Stimulated activated CD8-positive, alpha-beta memory T cell treated with anti-CD3 and anti-CD28 coated beads, Interleukin-7, amount 100 ng/mL, for 1 hour (primary cell): ENCODE data around the gene PCAT7.
"Not testable (repeated sequence)": the region's sequence is repeated elsewhere in the genome, so short reads cannot be mapped to it uniquely, and the experiment has no call there.

ENCODE experiments used
- DNase-seq, 2 donors: peaks; one replicate each; pipeline ENCODE4 v3.0.0-alpha.2; 2020; ENCODE audit warnings: low read depth in 2 of 2

The PCAT7 gene

DNA sequence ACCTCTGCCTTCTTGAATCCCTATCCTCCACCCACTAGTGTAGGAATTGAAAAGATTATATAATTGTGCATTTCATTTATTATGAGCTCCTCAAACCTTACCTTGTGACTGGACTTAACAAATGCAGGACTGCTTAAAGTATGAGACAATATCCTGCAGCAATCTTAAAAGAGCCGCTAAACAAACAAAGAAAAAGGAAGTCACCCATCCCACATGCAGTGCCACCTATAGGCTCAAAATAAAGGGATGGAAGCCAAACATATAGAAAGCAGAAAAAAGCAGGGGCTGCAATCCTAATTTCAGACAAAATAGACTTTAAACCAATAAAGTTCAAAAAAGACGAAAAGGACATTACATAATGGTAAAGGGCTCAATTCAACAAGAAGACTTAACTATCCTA, 8.7 kb downstream of the PCAT7 start:
- DNase-seq: no peak

GRCh38 chr9:94564279-94564678, 9.4 kb downstream of the PCAT7 start:
- DNase-seq: not testable (repeated sequence)

DNA sequence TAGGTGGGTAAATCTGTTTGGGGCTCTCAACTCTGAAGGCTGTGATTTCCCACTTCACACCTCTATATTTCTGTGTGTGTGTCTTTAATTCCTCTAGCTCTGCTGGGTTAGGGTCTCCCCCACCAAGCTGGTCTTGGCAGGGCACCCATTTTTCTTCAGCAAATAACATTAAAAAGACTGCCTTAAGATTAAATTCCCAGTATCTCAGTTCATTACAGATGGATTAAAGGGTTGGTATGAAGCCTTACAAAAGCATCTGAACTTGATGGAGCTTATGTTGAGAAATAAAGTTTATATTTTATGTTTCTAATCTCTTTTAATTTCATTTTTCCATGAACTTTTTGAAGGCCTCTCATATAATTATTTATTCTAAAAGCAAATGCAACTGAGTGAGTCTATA, 11.7 kb downstream of the PCAT7 start:
- DNase-seq: no peak

GRCh38 chr9:94567271-94567670, 12.4 kb downstream of the PCAT7 start:
- DNase-seq: no peak

DNA sequence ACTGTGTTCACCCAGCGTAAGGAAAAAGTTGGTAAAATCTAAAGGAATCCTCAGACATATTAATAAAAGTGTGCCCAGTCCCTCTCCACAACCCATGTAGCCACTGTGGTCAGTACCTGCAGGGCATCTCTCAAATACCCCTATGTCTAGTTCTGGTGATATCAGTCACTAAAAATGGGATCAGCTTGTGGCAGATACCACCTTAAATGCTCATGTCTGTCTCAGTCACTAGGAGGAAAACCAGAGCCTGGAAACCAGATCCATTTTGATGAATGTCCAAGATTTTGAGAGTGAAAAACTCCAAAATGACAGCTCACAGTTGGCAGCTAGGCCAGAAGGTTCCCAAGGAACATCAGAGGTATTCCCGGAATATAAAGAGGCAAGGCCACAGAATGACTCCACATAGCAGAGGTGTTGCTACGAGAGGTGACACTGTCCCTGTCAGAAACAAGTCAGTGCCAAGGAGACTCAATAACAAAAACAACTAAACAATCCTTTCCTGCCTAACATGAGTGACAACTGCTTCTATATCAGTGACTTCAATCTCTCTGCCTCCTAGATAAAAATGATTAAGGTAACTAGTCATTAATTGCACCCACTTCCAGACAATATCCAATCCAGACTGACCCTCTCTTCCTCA, 13.5 kb downstream of the PCAT7 start:
- DNase-seq: no peak

- DNase-seq: no peak
Observed at GRCh38 chr9:94568972-94569712, 14.3 kb downstream of the PCAT7 start.

DNA sequence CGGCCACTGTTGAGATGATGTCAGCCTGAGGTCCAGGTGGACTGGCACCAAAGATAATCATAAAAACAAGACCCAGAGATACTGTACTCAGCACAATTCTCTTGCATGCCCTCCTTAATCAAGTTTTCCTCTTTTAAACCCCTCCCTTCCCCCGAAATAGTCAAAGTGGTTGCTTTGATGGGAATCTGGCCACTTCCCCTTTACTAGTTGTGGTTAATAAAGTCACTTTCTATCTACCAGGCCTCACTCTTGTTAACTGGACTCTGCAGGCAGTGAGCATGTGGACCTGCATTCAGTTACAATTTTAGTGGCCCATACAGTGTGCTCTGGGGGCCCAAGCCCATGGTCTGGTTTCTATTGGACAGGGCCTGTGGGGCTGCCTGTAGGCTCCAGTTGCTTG, 21.2 kb downstream of the PCAT7 start:
- DNase-seq: no peak

DNA sequence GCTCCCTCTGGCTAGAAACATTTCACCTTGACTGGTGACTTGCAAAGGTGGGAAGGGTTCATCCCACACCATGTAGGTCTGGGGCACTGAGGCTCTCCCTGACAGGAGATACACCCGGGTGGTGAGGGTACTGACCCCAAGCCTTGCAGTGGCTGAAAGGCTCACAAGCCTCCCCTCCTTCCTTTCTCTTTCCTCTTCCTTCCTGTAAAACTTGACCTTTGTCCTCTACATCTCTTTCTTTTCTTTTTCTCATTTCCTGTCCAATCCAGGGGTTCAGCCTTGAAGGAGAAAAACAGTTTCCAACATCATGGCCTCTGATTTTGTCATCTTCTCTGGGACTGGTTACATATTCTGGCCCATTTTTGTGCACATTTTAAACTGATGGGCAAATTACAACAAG, 22.2 kb downstream of the PCAT7 start:
- no peak for DNase-seq

DNA sequence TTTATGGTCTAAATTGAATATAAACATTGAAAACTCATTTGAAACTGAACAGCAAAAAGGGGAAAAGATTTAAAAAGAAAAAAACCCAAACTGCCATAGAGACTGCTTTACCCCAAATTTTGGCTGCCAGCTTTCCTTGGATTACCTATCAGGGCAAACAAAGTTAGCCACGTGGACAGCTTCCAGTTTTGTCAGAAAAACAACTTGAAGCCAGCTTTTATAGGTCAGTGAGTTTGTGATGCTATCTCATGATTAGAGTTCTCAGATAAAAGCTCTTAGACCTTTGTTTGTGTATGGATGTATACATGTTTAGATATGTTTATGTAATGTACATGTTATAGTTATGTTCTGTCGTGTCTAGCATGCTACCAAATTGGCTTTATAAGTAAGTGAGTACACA, 22.7 kb downstream of the PCAT7 start:
- DNase-seq: no peak

- DNase-seq: no peak
Observed at GRCh38 chr9:94581728-94582127, 26.8 kb downstream of the PCAT7 start.

GRCh38 chr9:94584555-94584954, 29.7 kb downstream of the PCAT7 start:
- DNase-seq: no peak

DNA sequence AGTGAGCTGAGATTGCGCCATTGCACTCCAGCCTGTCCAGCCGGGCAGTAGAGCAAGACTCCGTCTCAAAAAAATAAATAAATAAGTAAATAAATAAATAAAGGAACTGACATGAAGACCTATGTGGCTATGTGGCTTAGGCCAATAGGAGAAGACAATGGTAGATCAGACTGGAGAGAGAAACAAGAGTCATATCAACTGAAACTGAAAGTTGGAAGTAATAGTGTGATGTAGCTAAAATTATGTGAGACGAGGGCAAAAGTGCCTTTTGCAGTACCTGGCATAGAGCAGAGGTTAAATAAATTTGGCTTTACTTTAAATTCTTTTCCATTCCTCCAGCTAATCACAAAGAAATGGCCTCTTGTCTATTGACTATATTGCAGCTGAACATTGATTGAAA, 31.4 kb downstream of the PCAT7 start:
- DNase-seq: no peak

GRCh38 chr9:94586814-94587213, 31.9 kb downstream of the PCAT7 start:
- no peak for DNase-seq

- DNase-seq: no peak
Observed at GRCh38 chr9:94588681-94589080, 33.8 kb downstream of the PCAT7 start.

DNA sequence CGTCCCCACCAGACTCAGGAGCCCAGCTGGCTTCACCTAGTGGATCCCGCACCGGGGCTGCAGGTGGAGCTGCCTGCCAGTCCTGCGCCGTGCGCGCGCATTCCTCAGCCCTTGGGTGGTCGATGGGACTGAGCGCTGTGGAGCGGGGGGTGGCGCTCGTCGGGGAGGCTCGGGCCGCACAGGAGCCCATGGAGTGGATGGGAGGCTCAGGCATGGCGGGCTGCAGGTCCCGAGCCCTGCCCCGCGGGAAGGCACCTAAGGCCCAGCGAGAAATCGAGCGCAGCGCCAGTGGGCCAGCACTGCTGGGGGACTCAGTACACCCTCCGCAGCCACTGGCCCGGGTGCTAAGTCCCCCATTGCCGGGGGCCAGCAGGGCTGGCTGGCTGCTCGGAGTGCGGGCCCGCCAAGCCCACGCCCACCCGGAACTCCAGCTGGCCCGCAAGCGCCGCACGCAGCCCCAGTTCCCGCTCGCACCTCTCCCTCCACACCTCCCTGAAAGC, 36.2 kb downstream of the PCAT7 start:
- not testable (repeated sequence) for DNase-seq

GRCh38 chr9:94591876-94592275, 37.0 kb downstream of the PCAT7 start:
- DNase-seq: no peak

DNA sequence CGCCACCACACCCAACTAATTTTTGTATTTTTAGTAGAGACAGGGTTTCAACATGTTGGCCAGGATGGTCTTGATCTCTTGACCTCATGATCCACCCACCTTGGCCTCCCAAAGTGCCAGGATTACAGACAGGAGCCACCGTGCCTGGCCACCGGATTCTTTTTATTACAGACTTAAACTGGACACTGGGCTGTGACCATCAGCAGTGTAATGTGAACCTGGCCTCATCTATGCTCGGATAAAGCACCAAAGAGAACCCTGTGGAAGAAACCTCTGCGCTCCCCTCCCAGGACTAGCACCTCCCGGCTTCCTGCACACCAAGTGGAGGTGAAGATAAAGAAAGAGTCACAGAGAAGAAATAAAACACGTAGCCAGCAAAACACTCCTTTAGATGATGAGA, 37.8 kb downstream of the PCAT7 start:
- not testable (repeated sequence) for DNase-seq

DNA sequence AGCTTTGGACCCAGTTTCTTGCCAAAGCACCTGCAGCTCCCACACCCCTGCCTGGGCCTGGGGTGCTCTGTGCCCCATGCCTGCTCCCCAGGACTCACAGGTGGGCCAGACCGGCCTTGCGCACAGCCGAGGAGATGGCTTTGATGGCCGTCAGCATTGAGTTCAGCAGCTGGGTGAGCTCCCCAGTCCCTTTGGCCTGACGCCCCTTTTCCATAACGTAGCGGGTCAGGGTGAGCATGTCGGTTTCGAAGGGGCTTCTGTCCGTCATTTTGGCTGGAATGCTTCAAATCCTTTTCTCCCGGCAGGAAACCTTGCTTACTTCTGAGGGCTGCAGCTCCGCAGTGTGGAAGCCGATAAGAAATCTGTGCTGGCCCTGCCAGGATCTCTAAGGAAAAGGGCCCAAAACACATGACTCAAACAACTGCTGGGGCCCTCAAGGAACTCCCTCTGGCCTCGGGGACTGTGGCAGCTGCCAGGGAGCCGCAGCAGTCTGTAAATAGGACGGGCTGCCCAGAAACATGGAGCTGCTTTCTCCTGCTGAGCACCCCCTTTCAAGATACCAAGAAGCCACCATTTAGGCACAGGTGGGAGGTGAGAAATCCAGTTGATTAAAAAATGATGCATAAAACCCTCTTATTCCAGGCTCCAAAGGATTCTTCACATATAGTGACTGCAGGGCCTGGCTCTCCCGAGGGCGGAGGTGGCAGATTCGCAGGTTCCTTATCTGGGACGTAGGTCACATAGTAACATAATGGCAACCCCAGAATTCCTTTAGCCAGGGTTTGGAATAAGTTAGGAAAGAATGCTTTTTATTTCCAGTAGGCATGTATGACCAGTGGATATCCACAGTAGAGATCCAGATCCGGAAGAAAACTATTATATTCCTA, 38.8 kb downstream of the PCAT7 start, which contains the start of gene FBP2:
Gene FBP2, minus strand, starts transcription at position 366 of the 887 bp plus-strand sequence. Its CDS starts 98 bp downstream, at position 268.
- DNase-seq: no peak

DNA sequence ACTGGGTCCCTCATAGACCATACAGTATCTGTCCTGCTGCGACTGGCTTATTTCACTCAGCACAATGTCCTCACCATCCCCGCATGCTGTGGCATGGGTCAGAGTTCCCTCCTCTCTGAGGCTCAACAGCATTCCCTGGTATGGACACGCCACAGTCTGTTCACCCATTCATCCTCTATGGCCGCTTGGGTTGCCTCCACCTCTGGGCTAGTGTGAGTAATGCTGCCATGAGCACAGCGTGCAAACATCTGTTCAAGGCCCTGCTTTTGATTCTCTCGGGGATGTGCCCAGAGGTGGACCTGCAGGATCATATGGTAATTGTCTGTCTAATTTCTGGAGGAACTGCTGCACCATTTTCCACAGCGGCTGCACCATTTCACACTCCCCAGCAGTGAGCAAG, 44.2 kb downstream of the PCAT7 start:
- DNase-seq: no peak

DNA sequence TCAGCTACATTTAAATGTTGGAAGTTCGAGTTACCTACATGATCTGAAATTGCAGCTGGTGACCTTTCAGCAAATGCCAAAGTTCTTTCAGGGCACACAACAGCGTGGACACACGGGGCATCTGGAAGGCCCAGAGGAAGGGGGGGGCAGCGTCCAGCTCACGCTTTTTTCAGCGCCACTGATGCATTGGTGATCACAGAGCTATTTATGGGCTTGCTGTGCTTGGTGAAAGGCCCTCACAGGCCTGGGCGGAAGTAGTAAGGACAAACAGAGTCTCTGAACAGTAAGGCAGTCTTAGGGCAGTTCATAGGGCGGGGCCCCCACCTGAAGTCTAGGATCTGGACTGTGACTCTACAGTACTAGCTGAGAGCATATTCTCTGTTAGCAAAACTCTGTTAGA, 45.4 kb downstream of the PCAT7 start:
- no peak for DNase-seq

GRCh38 chr9:94600715-94601114, 45.8 kb downstream of the PCAT7 start:
- DNase-seq: no peak

DNA sequence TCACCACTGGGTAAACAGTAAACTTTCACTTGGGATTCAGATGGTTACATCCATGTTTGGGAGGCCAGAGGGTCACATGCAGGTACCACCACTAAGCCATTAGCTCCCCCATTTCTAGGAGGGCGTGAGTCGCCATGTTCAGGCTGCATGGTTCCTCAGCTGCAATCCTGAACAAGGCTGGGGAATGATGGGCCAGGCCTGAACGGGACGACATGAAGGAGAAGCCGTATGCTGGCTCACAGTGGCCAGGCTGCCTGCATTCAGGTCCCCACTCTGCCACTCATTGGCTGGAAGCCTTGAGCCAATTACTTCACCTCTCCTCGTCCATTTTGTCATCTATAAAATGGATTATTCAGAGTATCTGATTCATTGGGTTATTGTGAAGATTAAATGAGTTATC, 47.8 kb downstream of the PCAT7 start:
- no peak for DNase-seq
